ENCODE measurements around the gene DUSP8.

Gene DUSP8

DNA sequence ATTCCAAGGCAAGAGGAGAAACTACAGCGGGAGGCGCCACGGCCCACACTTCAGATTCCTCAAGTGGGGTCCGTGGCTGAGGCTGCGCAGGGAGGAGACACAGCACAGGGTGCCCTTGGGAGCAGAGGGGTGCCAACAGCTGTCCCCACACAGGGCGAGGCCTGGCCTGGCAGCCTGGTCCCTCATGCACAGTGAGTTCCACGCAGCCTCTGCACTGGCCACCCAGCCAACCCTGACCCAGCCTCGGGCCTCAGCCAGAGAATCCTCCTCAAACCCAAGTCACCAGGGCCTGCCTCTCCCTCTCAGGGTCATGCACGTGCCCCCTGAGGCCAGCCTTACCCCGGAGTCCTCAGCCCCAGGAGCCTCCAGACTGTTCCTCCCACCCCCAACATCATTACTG, 63.1 kb downstream of the DUSP8 start:
- H3K9ac ChIP-seq (ENCODE audit: low read depth, low read length, poor library complexity): peak overlapping the region; percentile 17
- H3K4me3 ChIP-seq (ENCODE audit: low read length in 2 of 2): peak overlapping the region in 1 of 2 donors; percentile 50
- H3K14ac ChIP-seq (ENCODE audit: low read length): peak overlapping the region; percentile 42
- peaks cover 9 to 21% of the 10 kb centered on the region in 2 donors for H3K4me1 ChIP-seq (ENCODE audit: control insufficient read depth in 2 of 2, insufficient read depth in 1 of 2, low read depth in 1 of 2, low read length in 2 of 2)
- no peak overlapping the region for H3K4me2 ChIP-seq (ENCODE audit: insufficient read depth, low read length, poor library complexity, severe bottlenecking)
- no peaks in the 10 kb centered on the region for H3K27me3 ChIP-seq (ENCODE audit: control insufficient read depth in 3 of 3, insufficient read depth in 3 of 3, low read depth in 1 of 3, low read length in 3 of 3)
- H2AK5ac ChIP-seq (ENCODE audit: low read depth, low read length): no peak overlapping the region
- no peak overlapping the region for H3K23ac ChIP-seq (ENCODE audit: low read depth, low read length, poor library complexity)
- no peak overlapping the region for H2BK15ac ChIP-seq (ENCODE audit: low read length)
- H2AFZ ChIP-seq (ENCODE audit: low read length): no peak overlapping the region
- no peak overlapping the region for H2BK12ac ChIP-seq (ENCODE audit: low read length)
- no peak overlapping the region for H2BK120ac ChIP-seq (ENCODE audit: low read depth, low read length)
- DNase-seq (ENCODE audit: low spot score): no peak
- no peaks in the 10 kb centered on the region for H3K9me3 ChIP-seq (replicated peaks in 1 of 2; ENCODE audit: control insufficient read depth in 2 of 2, insufficient read depth in 1 of 2, low read depth in 1 of 2, low read length in 2 of 2)
- no peak overlapping the region for H3K27ac ChIP-seq (replicated peaks; ENCODE audit: low read length)
- no peak overlapping the region for H4K8ac ChIP-seq (ENCODE audit: low read depth, low read length)
- H3K18ac ChIP-seq (ENCODE audit: low read length): no peak overlapping the region
- H3K79me1 ChIP-seq (ENCODE audit: low read depth, low read length): peaks cover 8% of the 10 kb centered on the region
- H3K36me3 ChIP-seq (replicated peaks in 1 of 2; ENCODE audit: control insufficient read depth in 2 of 2, insufficient read depth in 2 of 2, low read length in 2 of 2): no peaks in the 10 kb centered on the region
- H3K4ac ChIP-seq (ENCODE audit: low read length): no peak overlapping the region
- no peak overlapping the region for H2BK5ac ChIP-seq (ENCODE audit: low read length)
- no CpG with 5 or more reads among the region's 10 CpGs for WGBS, 2 donors (ENCODE audit: extremely low coverage in 2 of 2, insufficient read length in 2 of 2, insufficient replicate concordance in 1 of 2)
- H4K91ac ChIP-seq (ENCODE audit: low read depth, low read length, poor library complexity): no peak overlapping the region

DNA sequence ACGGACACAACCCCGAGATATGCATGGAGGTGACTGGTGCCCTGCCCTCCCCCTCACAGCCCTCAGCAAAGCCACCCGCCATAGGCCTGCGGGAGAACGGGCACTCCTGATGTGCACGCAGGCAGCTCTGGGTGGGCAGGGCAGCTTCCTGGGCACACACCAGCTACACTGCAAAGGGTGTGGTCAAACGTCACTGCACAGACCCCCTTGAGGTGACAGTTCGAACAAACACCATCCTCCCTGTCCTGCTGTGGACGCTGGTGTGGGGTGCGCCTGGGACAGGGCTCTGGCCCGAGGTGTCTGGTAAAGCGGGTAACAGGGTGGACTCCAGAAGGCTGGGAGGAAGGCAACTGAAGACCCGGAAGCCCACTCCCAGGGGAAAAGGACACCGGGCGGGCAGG, 63.6 kb downstream of the DUSP8 start:
- H3K4me1 ChIP-seq (ENCODE audit: control insufficient read depth in 2 of 2, insufficient read depth in 1 of 2, low read depth in 1 of 2, low read length in 2 of 2): peaks cover 7 to 16% of the 10 kb centered on the region in 2 donors
- peaks cover 9% of the 10 kb centered on the region for H3K79me1 ChIP-seq (ENCODE audit: low read depth, low read length)
- no peak overlapping the region for H2BK12ac ChIP-seq (ENCODE audit: low read length)
- H4K91ac ChIP-seq (ENCODE audit: low read depth, low read length, poor library complexity): no peak overlapping the region
- H2BK5ac ChIP-seq (ENCODE audit: low read length): no peak overlapping the region
- H3K27me3 ChIP-seq (ENCODE audit: control insufficient read depth in 3 of 3, insufficient read depth in 3 of 3, low read depth in 1 of 3, low read length in 3 of 3): no peaks in the 10 kb centered on the region
- H2AK5ac ChIP-seq (ENCODE audit: low read depth, low read length): no peak overlapping the region
- H2BK15ac ChIP-seq (ENCODE audit: low read length): no peak overlapping the region
- H3K9ac ChIP-seq (ENCODE audit: low read depth, low read length, poor library complexity): no peak overlapping the region
- H4K8ac ChIP-seq (ENCODE audit: low read depth, low read length): no peak overlapping the region
- no peak overlapping the region for H3K4me2 ChIP-seq (ENCODE audit: insufficient read depth, low read length, poor library complexity, severe bottlenecking)
- H3K9me3 ChIP-seq (replicated peaks in 1 of 2; ENCODE audit: control insufficient read depth in 2 of 2, insufficient read depth in 1 of 2, low read depth in 1 of 2, low read length in 2 of 2): no peaks in the 10 kb centered on the region
- WGBS, 2 donors (ENCODE audit: extremely low coverage in 2 of 2, insufficient read length in 2 of 2, insufficient replicate concordance in 1 of 2): no CpG with 5 or more reads among the region's 15 CpGs
- H3K4ac ChIP-seq (ENCODE audit: low read length): no peak overlapping the region
- peak overlapping the region in 1 of 2 donors; percentile 26 for H3K4me3 ChIP-seq (ENCODE audit: low read length in 2 of 2)
- no peak for DNase-seq (ENCODE audit: low spot score)
- no peak overlapping the region for H3K27ac ChIP-seq (replicated peaks; ENCODE audit: low read length)
- peak overlapping the region; percentile 70 for H3K18ac ChIP-seq (ENCODE audit: low read length)
- peak overlapping the region; percentile 42 for H3K14ac ChIP-seq (ENCODE audit: low read length)
- peak overlapping the region; percentile 2 for H3K23ac ChIP-seq (ENCODE audit: low read depth, low read length, poor library complexity)
- H3K36me3 ChIP-seq (replicated peaks in 1 of 2; ENCODE audit: control insufficient read depth in 2 of 2, insufficient read depth in 2 of 2, low read length in 2 of 2): no peaks in the 10 kb centered on the region
- H2AFZ ChIP-seq (ENCODE audit: low read length): no peak overlapping the region
- no peak overlapping the region for H2BK120ac ChIP-seq (ENCODE audit: low read depth, low read length)

DNA sequence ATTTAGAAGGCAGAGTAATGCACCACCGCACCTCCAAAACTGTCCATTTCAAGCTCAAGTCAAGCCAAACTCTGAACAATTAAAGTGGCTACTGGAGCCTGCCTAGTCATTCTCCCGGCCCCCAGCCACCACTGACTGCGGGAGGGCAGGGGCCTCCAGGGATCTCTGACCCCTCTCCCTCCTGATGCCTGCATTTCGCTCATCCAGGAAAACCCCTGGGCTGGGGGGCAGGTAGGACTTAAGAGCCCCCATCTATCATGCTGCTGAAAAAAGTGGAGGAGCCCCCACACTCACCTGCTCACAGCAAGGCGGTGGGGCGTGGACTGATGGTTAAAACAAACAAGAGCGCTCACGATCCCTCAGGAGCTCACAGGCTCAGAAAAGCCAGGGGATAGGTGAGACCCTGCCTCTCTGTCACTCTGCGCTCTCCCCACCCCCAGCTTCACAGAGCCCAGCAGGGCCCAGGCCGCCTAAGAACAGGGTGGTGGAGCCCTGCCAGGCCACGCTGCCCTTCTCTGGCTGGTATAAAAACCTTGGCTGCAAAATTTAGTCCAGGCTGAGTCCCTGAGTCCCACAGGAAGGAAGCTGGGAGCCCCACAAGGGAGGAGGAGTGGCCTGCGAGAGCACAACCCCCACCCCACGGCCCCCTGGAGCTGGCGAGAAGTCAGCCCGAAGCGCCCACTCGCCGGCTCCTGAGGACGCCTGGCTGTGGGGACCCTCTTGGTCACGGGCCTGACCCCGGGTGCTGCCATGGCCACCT, 64.5 kb downstream of the DUSP8 start:
- Histone ChIP-seq H3K18ac (ENCODE audit: low read length) (peak overlapping the region; percentile 28), H3K4me3 (ENCODE audit: low read length in 2 of 2) (no peak overlapping the region), H3K4me2 (ENCODE audit: insufficient read depth, low read length, poor library complexity, severe bottlenecking) (no peak overlapping the region), H3K23ac (ENCODE audit: low read depth, low read length, poor library complexity) (no peak overlapping the region), H3K4me1 (ENCODE audit: control insufficient read depth in 2 of 2, insufficient read depth in 1 of 2, low read depth in 1 of 2, low read length in 2 of 2) (peaks cover 5 to 18% of the 10 kb centered on the region in 2 donors), H3K9ac (ENCODE audit: low read depth, low read length, poor library complexity) (no peak overlapping the region), H2AFZ (ENCODE audit: low read length) (no peak overlapping the region), H3K79me1 (ENCODE audit: low read depth, low read length) (peaks cover 9% of the 10 kb centered on the region), H3K27ac (replicated peaks; ENCODE audit: low read length) (no peak overlapping the region), H2BK12ac (ENCODE audit: low read length) (no peak overlapping the region), H4K91ac (ENCODE audit: low read depth, low read length, poor library complexity) (no peak overlapping the region), H3K14ac (ENCODE audit: low read length) (peak overlapping the region; percentile 90), H3K27me3 (ENCODE audit: control insufficient read depth in 3 of 3, insufficient read depth in 3 of 3, low read depth in 1 of 3, low read length in 3 of 3) (no peaks in the 10 kb centered on the region), H3K9me3 (replicated peaks in 1 of 2; ENCODE audit: control insufficient read depth in 2 of 2, insufficient read depth in 1 of 2, low read depth in 1 of 2, low read length in 2 of 2) (no peaks in the 10 kb centered on the region), H3K36me3 (replicated peaks in 1 of 2; ENCODE audit: control insufficient read depth in 2 of 2, insufficient read depth in 2 of 2, low read length in 2 of 2) (no peaks in the 10 kb centered on the region), H2BK15ac (ENCODE audit: low read length) (no peak overlapping the region), H3K4ac (ENCODE audit: low read length) (no peak overlapping the region), H4K8ac (ENCODE audit: low read depth, low read length) (no peak overlapping the region), H2AK5ac (ENCODE audit: low read depth, low read length) (peak overlapping the region; percentile 12), H2BK120ac (ENCODE audit: low read depth, low read length) (no peak overlapping the region), H2BK5ac (ENCODE audit: low read length) (no peak overlapping the region)
- no CpG with 5 or more reads among the region's 21 CpGs for WGBS, 2 donors (ENCODE audit: extremely low coverage in 2 of 2, insufficient read length in 2 of 2, insufficient replicate concordance in 1 of 2)
- no peak for DNase-seq (ENCODE audit: low spot score)

DNA sequence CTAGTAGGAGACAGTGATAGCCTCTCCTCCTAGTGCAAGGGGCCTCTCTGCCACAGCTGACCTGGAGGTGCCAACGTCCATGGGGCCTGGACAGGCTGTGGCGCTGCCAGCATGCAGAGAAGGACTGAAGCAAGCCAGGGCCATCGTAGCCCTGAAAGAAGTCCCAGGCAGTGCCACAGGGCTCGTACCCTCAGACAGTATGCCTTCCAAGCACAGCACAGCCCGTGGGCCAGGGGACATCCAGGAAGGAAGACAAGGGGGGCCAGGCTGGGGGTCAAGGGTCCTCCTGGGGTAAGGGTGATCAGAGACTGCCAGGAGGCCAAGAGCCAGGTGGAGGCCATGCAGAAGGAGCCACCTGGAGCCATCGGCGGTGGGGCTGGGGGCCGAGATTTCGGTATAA, 65.1 kb downstream of the DUSP8 start:
- no peak overlapping the region for H2AFZ ChIP-seq (ENCODE audit: low read length)
- peaks cover 9% of the 10 kb centered on the region for H3K79me1 ChIP-seq (ENCODE audit: low read depth, low read length)
- H3K9me3 ChIP-seq (replicated peaks in 1 of 2; ENCODE audit: control insufficient read depth in 2 of 2, insufficient read depth in 1 of 2, low read depth in 1 of 2, low read length in 2 of 2): no peaks in the 10 kb centered on the region
- H2BK12ac ChIP-seq (ENCODE audit: low read length): peak overlapping the region; percentile 14
- peak overlapping the region; percentile 12 for H2AK5ac ChIP-seq (ENCODE audit: low read depth, low read length)
- no peaks in the 10 kb centered on the region for H3K36me3 ChIP-seq (replicated peaks in 1 of 2; ENCODE audit: control insufficient read depth in 2 of 2, insufficient read depth in 2 of 2, low read length in 2 of 2)
- H3K4me1 ChIP-seq (ENCODE audit: control insufficient read depth in 2 of 2, insufficient read depth in 1 of 2, low read depth in 1 of 2, low read length in 2 of 2): peaks cover 5 to 22% of the 10 kb centered on the region in 2 donors
- H3K9ac ChIP-seq (ENCODE audit: low read depth, low read length, poor library complexity): peak overlapping the region; percentile 16
- H3K27ac ChIP-seq (replicated peaks; ENCODE audit: low read length): no peak overlapping the region
- no peak overlapping the region for H3K4me3 ChIP-seq (ENCODE audit: low read length in 2 of 2)
- H3K4ac ChIP-seq (ENCODE audit: low read length): no peak overlapping the region
- H2BK5ac ChIP-seq (ENCODE audit: low read length): no peak overlapping the region
- peak overlapping the region; percentile 80 for H3K18ac ChIP-seq (ENCODE audit: low read length)
- H3K27me3 ChIP-seq (ENCODE audit: control insufficient read depth in 3 of 3, insufficient read depth in 3 of 3, low read depth in 1 of 3, low read length in 3 of 3): no peaks in the 10 kb centered on the region
- H4K91ac ChIP-seq (ENCODE audit: low read depth, low read length, poor library complexity): no peak overlapping the region
- no peak overlapping the region for H3K4me2 ChIP-seq (ENCODE audit: insufficient read depth, low read length, poor library complexity, severe bottlenecking)
- no peak overlapping the region for H2BK15ac ChIP-seq (ENCODE audit: low read length)
- peak overlapping the region; percentile 91 for H3K23ac ChIP-seq (ENCODE audit: low read depth, low read length, poor library complexity)
- no CpG with 5 or more reads among the region's 9 CpGs for WGBS, 2 donors (ENCODE audit: extremely low coverage in 2 of 2, insufficient read length in 2 of 2, insufficient replicate concordance in 1 of 2)
- H4K8ac ChIP-seq (ENCODE audit: low read depth, low read length): no peak overlapping the region
- H2BK120ac ChIP-seq (ENCODE audit: low read depth, low read length): no peak overlapping the region
- no peak for DNase-seq (ENCODE audit: low spot score)
- H3K14ac ChIP-seq (ENCODE audit: low read length): peak overlapping the region; percentile 90
